Natural killer cell (primary cell): Measurements from ENCODE around the gene PLK5. TPM values are rescaled to one million over a fixed set of nuclear protein-coding genes. Genes with fewer than 3 reads are reported as not detected.

Experiments
- ATAC-seq, 3 donors: fragments of 150-1000 bp in 2 of 3; fragments of 200-7000 bp in 1 of 3; cut with Tn5 transposase; 1 replicate in 1 of 3; 2 replicates in 2 of 3; pipeline ENCODE4 v1.10.0; 2021; ENCODE audit warnings: mild to moderate bottlenecking in 2 of 3, moderate library complexity in 2 of 3
- DNase-seq, 2 donors: peaks; one replicate each; pipeline versions ENCODE4 v3.0.0 to v3.0.0-alpha.2; 2013 to 2021; ENCODE audit warnings: mixed read lengths in 1 of 2
- H3K27ac ChIP-seq: one replicate; pipeline ENCODE4 v1.5.1; 2013; ENCODE audit warnings: mild to moderate bottlenecking, low read length
- H3K27me3 ChIP-seq: one replicate; pipeline ENCODE4 v1.6.1; 2013; ENCODE audit warnings: low read length; ENCODE audit not compliant: control insufficient read depth, insufficient read depth
- H3K36me3 ChIP-seq: one replicate; pipeline ENCODE4 v1.6.1; 2013; ENCODE audit warnings: low read length; ENCODE audit not compliant: control insufficient read depth, insufficient read depth
- H3K4me1 ChIP-seq: one replicate; pipeline ENCODE4 v1.6.1; 2013; ENCODE audit warnings: low read length; ENCODE audit not compliant: control insufficient read depth, insufficient read depth
- H3K4me3 ChIP-seq: one replicate; pipeline ENCODE4 v1.5.1; 2013; ENCODE audit warnings: low read length
- H3K9me3 ChIP-seq: one replicate; pipeline ENCODE4 v1.6.1; 2013; ENCODE audit warnings: low read length; ENCODE audit not compliant: control insufficient read depth, insufficient read depth
- H3K27ac Mint-ChIP-seq, 2 donors: one replicate each; pipeline ENCODE4 v1.8.0; 2022; ENCODE audit warnings: mild to moderate bottlenecking in 2 of 2, mixed read lengths in 2 of 2, moderate library complexity in 1 of 2
- H3K27me3 Mint-ChIP-seq, 2 donors: one replicate each; pipeline ENCODE4 v1.8.0; 2022; ENCODE audit warnings: low read depth in 2 of 2, mixed read lengths in 2 of 2
- H3K36me3 Mint-ChIP-seq: one replicate; pipeline ENCODE4 v1.8.0; 2022; ENCODE audit warnings: mixed read lengths
- H3K4me1 Mint-ChIP-seq, 2 donors: one replicate each; pipeline ENCODE4 v1.8.0; 2022; ENCODE audit warnings: mixed read lengths in 2 of 2
- H3K4me3 Mint-ChIP-seq: one replicate; pipeline ENCODE4 v1.8.0; 2022; ENCODE audit warnings: mild to moderate bottlenecking, moderate library complexity, mixed read lengths
- H3K9me3 Mint-ChIP-seq, 2 donors: one replicate each; pipeline ENCODE4 v1.8.0; 2022; ENCODE audit warnings: mixed read lengths in 2 of 2
- CTCF ChIP-seq: fragments of 200-600 bp; IDR thresholded peaks from one replicate; pipeline ENCODE4 v1.8.0; 2022; ENCODE audit warnings: antibody characterized with exemption
- WGBS: methylation state at CpG from one replicate; pipeline ENCODE4 v1.1.7; 2013; ENCODE audit warnings: missing lambda C conversion rate; ENCODE audit not compliant: insufficient coverage; 5-methylcytosine and 5-hydroxymethylcytosine counted together
- intact Hi-C: fragments of 100-400 bp; cut with micrococcal nuclease; formaldehyde crosslinking; loops from one replicate; pipeline ENCODE4 v1.14.2; 2022
- total RNA-seq, 4 donors: library from RNA; stranded (reverse); fragments of 120-200 nt in 1 of 4; gene quantifications; one replicate each; pipeline versions ENCODE4 v1.2.3 to v1.2.4, GENCODE V29; 2013 to 2022

The PLK5 gene
- total RNA-seq, 3 donors from 2014 or later (not counting 1 experiment from before 2014, with no cell fraction given): not detected

GRCh38 chr19:1482361-1483130 lies 41.3 kb upstream of the PLK5 start:
- Mint-ChIP-seq H3K36me3 (no peaks in the 10 kb centered on the region), H3K27ac (no peak overlapping the region), H3K9me3 (no peaks in the 10 kb centered on the region), H3K4me1 (peaks cover 9 to 21% of the 10 kb centered on the region in 2 donors), H3K27me3 (no peaks in the 10 kb centered on the region), H3K4me3 (no peak overlapping the region)
- TF ChIP-seq CTCF: no peak
- no peak for DNase-seq
- 92% methylated on average over 37 of the region's 37 CpGs for WGBS
- H3K9me3 ChIP-seq: no peaks in the 10 kb centered on the region
- intact Hi-C loops: no loop called here
- H3K36me3 ChIP-seq: no peaks in the 10 kb centered on the region
- no peak overlapping the region for H3K4me3 ChIP-seq
- H3K27ac ChIP-seq: no peak overlapping the region
- H3K27me3 ChIP-seq: no peaks in the 10 kb centered on the region
- no peak for ATAC-seq
- H3K4me1 ChIP-seq: peaks cover 21% of the 10 kb centered on the region

DNA sequence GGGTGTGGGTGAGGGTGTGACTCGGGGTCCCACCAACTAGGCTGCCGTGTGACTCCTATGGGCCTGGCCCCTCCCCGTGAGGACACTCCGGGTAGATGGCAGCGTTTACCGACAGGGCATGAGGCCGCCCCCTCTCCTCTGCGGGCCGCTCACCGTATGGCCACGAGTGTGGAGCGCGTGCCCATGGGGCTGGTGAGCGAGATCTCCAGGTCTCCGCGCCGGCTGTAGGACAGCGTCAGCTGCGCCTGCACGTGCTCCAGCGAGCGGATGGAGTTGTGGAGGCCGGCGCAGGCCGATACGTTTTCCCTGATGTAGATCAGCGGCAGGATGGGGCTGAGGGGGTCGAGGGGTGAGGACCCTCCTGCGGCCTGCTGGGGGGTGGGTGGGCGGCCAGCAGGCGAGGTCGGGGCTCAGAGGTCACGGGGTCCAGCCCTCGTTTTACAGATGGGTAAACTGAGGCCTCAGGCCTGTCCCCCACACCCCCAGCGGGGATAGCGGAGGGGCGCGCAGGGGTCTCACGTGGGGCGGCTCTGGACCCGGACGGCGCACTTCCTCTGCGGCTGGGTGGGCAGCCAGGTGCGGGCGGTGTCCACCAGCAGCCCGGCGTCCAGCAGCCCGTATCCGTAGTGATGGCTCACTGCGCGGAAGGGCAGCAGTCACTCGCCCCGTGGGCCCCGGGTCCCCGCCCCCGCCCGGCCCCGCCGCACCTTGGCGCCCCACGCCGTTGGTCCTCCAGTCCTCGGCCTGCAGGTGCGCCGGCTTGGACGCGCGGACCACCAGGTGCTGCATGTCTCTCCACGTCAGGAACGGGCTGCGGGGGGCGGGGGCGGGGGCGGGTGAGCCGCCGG lies 40.5 kb upstream of the PLK5 start:
- H3K27ac Mint-ChIP-seq: no peak overlapping the region
- Histone ChIP-seq H3K4me1 (peaks cover 13% of the 10 kb centered on the region), H3K27ac (no peak overlapping the region), H3K4me3 (no peak overlapping the region), H3K36me3 (no peaks in the 10 kb centered on the region), H3K27me3 (no peaks in the 10 kb centered on the region), H3K9me3 (no peaks in the 10 kb centered on the region)
- no peak overlapping the region for H3K4me3 Mint-ChIP-seq
- H3K36me3 Mint-ChIP-seq: no peaks in the 10 kb centered on the region
- DNase-seq: no peak
- no peak for ATAC-seq
- no peaks in the 10 kb centered on the region for H3K27me3 Mint-ChIP-seq
- no peaks in the 10 kb centered on the region for H3K9me3 Mint-ChIP-seq
- TF ChIP-seq CTCF: no peak
- WGBS: 95% methylated on average over 77 of the region's 77 CpGs
- intact Hi-C loops: no loop called here
- peaks cover 9 to 15% of the 10 kb centered on the region in 2 donors for H3K4me1 Mint-ChIP-seq

DNA sequence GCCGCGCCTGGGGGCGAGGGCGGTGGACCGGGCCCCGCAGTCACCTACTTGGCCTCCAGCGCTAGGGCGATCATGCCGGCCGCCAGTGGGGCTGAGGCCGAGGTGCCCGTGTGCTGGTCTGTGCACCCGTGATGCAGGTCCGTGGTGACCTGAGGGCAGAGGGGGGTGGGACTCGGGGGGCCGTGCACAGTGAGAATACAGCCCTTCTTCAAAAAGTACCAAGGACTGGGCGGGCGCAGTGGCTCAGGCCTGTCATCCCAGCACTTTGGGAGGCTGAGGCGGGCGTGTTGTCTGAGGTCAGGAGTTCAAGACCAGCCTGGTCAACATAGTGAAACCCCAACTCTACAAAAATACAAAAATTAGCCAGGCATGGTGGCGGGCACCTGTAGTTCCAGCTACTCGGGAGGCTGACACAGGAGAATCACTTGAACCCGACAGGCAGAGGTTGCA lies 39.9 kb upstream of the PLK5 start:
- Histone ChIP-seq H3K4me3 (no peak overlapping the region), H3K4me1 (peaks cover 8% of the 10 kb centered on the region), H3K27me3 (no peaks in the 10 kb centered on the region), H3K9me3 (no peaks in the 10 kb centered on the region), H3K27ac (no peak overlapping the region), H3K36me3 (no peaks in the 10 kb centered on the region)
- DNase-seq: no peak
- 95% methylated on average over 23 of the region's 23 CpGs for WGBS
- Mint-ChIP-seq H3K27ac (no peak overlapping the region), H3K36me3 (no peaks in the 10 kb centered on the region), H3K9me3 (no peaks in the 10 kb centered on the region), H3K27me3 (no peaks in the 10 kb centered on the region), H3K4me3 (no peak overlapping the region), H3K4me1 (peaks cover 7 to 12% of the 10 kb centered on the region in 2 donors)
- no peak for ATAC-seq
- intact Hi-C loops: no loop called here
- no peak for TF ChIP-seq CTCF
